Skeletal muscle cell (primary cell): ENCODE data around the gene HRH4.

Experiments
- DNase-seq: peaks from one replicate; pipeline ENCODE4 v3.0.0-alpha.2; 2010; ENCODE audit warnings: low read depth
- H3K4me3 ChIP-seq: 2 replicates; pipeline ENCODE4 v1.5.1; 2011; ENCODE audit warnings: low read depth, mild to moderate bottlenecking, control low read depth, low read length, moderate library complexity

Gene HRH4

DNA sequence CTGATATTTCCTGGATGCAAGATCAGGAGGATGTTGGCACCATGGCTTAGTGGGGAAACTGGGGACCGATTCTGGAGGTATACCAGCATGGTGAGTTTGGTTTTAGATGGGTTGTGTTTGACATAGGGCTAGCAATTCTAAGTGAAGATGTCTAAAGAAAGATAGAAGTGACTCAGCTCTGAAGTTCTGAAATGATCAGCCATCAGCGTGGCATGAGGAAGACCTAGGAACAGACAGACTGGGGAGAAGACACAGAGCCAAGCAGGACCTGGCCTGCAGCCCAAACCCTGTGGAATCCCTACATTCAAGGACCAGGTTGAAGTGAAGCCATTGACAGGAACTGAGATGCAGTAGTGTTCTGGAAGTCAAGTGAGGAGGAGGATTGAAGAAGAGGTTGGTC, 39.8 kb downstream of the HRH4 start:
- no peak for DNase-seq
- H3K4me3 ChIP-seq = no peak overlapping the region

DNA sequence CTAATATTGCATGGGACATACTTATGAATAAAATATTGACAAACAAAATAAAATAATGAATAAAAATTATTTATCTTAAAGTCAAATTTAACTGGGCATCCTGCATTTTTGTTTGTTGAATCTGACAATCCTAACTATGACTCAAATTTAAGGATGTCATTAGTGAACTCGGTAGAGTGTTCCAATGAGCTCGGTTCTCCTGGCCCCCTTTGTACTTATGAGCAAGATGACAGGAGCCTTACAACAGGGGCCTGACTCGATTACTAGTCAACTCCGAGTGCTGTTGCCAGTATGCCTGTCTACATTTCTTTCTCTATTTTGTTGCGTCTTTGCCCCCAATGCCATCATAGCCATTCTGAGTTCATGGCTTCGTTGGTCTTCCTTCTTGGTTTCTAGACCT, 40.3 kb downstream of the HRH4 start:
- DNase-seq = no peak
- H3K4me3 ChIP-seq = no peak overlapping the region

DNA sequence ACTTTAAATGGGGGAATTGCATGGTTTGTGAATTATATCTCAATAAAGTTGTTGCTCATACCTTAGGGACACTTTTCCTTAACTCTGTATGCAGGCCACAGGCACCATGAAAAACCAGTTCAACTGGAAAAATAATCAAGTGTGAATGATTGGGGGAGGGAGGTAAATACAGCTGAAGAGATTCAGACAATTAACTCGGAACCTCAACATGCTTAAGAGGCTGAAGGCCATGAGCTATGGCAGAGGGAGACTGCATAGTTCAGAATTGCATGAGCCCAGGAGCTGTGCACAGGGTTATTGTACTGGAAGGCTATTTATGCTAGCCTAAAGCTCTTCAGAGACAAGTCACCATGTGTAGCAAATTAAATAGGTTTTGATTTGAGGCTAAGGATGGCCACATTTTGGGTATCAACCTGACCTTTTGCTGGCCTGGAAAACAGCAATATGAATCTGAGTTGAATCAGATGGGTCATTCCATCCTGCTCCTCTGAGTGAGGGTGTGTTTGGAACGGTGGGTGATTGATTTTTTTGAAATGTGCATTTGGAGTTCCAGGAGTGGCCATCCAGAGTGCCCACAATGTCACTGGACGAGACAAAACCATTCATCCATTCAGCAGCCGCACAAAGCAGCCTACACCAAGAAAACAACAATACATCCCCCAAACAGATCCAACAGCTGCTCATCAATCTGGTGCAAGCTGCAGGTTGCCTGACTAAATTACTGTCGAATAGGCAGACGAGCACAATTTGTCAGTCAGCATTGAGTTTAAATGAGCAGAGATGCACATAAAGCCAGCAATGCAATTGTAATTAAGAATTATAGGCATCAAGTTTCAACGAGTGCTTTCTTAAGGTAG, 42.5 kb downstream of the HRH4 start:
- no peak overlapping the region for H3K4me3 ChIP-seq
- DNase-seq = no peak

DNA sequence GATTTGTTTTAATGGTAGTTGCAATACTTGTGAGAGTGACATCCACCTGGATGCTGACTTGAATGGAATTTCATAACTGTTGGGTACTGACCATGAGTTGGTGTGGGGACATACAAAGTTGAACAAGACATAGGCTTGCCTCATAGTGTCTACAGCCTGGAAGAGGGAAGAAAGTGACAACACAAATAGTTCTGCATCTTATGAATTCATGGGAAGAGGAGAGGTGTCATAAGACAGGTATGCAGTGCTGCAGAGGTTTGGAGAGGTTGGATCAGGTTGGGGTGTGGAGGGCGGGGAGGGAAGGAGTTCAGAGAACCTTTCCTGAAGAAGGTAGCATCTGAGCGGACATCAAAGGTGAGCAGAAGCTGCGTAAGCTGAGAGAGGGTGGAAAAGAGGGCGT, 44.0 kb downstream of the HRH4 start:
- DNase-seq = no peak
- no peak overlapping the region for H3K4me3 ChIP-seq

DNA sequence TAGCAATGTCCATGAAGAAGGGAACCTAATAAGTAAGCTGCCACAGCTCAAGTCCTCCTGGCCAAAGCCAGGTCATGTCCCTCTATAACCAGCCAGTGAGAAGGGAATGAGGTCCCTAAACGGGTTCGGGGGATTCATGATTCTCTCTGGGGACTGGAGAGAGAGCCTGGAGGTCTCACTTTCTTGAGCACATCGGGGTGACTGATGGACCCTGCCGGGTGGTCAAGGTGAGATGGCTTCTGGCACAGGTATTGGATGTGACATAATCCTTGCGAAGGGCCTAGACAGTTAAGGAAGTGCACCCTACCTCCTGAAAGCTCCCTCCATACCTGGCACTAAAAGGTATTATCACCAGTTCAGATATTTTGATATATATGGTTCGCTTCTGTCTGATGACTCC, 45.7 kb downstream of the HRH4 start:
- DNase-seq = no peak
- no peak overlapping the region for H3K4me3 ChIP-seq

DNA sequence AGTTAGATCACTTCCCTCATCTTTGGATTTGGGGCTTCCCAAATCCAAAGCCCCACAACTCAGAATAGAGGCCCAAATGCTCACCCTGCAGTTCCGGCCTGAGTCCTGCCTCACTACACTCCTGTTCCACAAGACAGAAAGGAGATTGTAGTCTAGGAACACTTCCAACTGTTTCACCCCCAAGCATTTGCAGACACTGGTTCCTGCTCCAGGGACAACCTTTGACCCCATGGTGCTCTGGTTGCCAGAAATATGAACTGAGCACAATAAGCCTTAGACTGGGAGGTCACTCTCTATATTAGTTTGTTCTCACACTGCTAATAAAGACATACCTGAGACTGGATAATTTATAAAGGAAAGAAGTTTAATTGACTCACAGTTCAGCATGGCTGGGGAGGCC, 49.0 kb downstream of the HRH4 start:
- H3K4me3 ChIP-seq = no peak overlapping the region
- no peak for DNase-seq

DNA sequence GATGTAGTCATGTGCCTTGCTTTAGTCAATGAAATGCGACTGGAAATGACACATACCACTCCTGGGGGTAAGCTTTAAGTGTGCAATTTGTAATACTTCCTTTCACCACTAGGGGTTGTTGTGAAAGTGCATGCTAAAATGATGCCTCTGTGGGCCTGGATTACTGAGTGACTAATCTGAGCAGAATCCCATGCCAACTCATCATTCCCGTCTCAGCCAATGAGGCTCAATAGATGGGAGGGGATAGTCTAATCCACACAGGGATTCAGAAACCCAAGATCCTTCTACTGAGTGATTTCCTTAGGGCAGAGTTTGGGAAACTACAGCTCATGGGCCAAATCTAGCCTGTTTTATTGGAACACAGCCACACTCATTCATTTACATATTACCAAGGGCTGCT, 54.0 kb downstream of the HRH4 start:
- no peak overlapping the region for H3K4me3 ChIP-seq
- no peak for DNase-seq

DNA sequence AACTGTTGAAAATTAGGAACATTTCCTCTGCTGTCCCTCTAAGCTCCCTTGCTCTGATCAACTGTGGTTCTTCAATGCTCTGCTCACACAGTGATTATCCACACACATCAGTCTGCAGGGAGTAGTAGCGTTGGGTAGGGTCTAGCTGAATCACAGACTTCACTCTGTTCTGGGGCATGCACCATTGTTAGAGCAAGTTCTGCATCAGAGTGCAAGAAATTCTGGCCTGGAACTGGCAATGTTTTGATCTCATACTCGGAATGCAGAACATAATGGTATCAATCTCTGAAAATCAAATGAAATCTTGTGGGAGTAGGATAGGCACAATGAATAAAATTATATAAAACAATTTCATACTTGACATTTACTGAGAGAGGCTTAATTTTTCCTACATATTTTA, 55.3 kb downstream of the HRH4 start:
- H3K4me3 ChIP-seq = no peak overlapping the region
- no peak for DNase-seq

DNA sequence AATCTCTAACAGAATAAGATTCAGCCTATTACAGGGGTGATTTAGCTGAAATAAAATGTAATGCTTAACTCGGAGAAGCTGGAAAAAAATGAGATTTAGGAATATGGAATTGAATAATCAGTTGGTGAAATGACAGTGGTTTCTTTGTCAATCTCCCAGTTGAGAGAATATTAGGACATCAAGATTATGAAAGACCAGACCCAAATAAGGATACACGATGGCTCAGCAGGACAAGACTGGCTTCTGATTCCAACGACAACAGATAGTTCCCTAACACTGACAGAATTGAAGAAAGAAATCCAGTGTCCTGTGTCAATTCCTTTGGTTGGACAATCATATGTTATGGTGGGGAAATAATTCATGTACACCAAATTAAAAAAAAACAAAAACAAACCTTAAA, 55.8 kb downstream of the HRH4 start:
- H3K4me3 ChIP-seq = no peak overlapping the region
- DNase-seq = no peak

DNA sequence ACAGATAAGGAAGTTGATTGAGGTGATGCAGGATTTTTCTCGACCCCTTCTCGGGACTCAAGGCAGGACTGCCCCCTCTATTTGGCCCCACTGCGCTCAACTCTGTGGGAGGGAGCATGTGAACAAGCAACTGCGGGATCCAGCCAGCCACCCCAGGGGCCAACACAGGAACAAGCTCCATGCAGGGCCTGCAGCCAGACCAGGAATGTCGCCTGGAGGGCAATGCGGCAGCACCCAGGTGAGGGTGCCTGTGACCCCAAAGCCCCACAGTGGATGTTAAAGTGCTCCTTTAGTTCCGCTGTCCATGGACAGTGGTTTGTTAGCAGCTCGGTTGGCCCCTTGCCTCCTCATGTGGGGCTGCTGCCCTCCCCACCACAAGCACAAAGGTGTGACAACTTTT, 57.1 kb downstream of the HRH4 start:
- no peak for DNase-seq

DNA sequence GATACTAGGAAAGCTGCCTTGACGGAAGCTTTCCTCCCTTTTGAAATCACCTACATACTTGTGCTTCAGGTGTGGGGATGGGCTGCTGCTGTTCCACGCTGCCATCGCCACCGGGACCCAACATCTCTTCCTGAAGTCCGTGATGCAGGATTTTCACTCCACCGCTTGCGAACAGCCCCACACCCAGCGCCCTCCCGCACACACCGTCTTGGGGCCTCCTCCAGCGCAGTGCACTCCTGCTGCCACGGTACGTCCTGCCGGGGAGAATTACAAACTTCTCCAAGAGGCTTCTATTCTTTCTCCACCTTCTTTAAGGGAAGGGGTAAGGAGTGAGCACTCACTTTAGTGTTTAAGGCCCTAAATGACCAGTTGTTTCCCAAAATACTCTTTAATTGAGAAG, 58.2 kb downstream of the HRH4 start:
- H3K4me3 ChIP-seq = no peak overlapping the region
- DNase-seq = no peak

More for the DNA sequence above, 57.1 kb downstream of the HRH4 start:
- no peak overlapping the region for H3K4me3 ChIP-seq
